ENCODE data around the gene PLXNA4.

- TF ChIP-seq, protein P1, sequence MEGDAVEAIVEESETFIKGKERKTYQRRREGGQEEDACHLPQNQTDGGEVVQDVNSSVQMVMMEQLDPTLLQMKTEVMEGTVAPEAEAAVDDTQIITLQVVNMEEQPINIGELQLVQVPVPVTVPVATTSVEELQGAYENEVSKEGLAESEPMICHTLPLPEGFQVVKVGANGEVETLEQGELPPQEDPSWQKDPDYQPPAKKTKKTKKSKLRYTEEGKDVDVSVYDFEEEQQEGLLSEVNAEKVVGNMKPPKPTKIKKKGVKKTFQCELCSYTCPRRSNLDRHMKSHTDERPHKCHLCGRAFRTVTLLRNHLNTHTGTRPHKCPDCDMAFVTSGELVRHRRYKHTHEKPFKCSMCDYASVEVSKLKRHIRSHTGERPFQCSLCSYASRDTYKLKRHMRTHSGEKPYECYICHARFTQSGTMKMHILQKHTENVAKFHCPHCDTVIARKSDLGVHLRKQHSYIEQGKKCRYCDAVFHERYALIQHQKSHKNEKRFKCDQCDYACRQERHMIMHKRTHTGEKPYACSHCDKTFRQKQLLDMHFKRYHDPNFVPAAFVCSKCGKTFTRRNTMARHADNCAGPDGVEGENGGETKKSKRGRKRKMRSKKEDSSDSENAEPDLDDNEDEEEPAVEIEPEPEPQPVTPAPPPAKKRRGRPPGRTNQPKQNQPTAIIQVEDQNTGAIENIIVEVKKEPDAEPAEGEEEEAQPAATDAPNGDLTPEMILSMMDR (IDR thresholded peaks at IDR 0.05): no peak
- TF ChIP-seq POLR2A (IDR thresholded peaks at IDR 0.05): no peak
Observed at GRCh38 chr7:132485600-132486273, 90.5 kb downstream of the PLXNA4 start.

Measured in lower leg skin (tissue), 3 donors.